Right lobe of liver (tissue), 4 donors: Measurements from ENCODE around the gene PTCH2.

Source experiments
- POLR2A ChIP-seq: fragments of 450-650 bp; IDR thresholded peaks from one replicate; pipeline ENCODE4 v1.6.1; 2017; ENCODE audit warnings: antibody characterized with exemption, mild to moderate bottlenecking
- TF ChIP-seq, protein P1 (sequence below), 4 donors: fragments of 200-600 bp in 3 of 4; fragments of 450-650 bp in 1 of 4; IDR thresholded peaks; one replicate each; pipeline versions ENCODE4 v1.5.1 to v1.8.0; 2016 to 2022; ENCODE audit warnings: antibody characterized with exemption in 4 of 4, mild to moderate bottlenecking in 2 of 4
- donor health status: DM: no; HTN: no; CAD: no.
- donor health status: DM: no; HTN: no; CAD: no.
- donor health status: DM: no; HTN: yes; CAD: no.

DNA sequence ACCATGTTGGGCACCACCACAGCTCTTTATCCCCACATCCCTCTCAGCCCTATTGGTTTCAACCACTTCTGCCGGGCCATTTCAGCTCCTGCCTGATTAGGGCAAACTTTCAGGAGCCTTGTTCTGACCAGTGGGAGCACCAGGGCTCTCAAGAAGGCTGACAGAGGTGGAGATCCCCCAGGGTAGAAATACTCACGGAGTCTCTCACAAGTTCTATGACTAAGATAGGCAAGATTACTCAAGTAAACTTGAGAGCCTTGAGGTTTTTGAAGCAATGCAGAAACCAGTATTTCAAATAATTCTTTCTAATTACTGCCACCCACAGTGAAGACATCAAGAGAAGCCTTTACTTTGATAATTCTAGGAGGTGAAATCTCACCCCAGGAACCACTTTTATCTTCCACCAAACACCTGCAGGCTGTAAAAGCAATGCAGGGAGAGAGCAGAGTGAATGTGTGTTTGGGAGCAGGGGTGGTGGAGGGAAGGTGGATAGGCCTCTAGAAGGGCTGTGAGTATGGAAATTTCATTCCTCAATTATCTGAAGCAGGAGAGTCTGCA is 6.6 kb upstream of the PTCH2 start:
- TF ChIP-seq, protein P1, sequence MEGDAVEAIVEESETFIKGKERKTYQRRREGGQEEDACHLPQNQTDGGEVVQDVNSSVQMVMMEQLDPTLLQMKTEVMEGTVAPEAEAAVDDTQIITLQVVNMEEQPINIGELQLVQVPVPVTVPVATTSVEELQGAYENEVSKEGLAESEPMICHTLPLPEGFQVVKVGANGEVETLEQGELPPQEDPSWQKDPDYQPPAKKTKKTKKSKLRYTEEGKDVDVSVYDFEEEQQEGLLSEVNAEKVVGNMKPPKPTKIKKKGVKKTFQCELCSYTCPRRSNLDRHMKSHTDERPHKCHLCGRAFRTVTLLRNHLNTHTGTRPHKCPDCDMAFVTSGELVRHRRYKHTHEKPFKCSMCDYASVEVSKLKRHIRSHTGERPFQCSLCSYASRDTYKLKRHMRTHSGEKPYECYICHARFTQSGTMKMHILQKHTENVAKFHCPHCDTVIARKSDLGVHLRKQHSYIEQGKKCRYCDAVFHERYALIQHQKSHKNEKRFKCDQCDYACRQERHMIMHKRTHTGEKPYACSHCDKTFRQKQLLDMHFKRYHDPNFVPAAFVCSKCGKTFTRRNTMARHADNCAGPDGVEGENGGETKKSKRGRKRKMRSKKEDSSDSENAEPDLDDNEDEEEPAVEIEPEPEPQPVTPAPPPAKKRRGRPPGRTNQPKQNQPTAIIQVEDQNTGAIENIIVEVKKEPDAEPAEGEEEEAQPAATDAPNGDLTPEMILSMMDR (IDR thresholded peaks at IDR 0.05), result no peak
- no peak for TF ChIP-seq POLR2A
